Measurements from ENCODE around the gene CFAP157. TPM values are rescaled to one million over a fixed set of nuclear protein-coding genes. Genes with fewer than 3 reads are reported as not detected.

CFAP157 gene
- total RNA-seq = under 0.01 and 0.14 TPM in 2 replicates

DNA sequence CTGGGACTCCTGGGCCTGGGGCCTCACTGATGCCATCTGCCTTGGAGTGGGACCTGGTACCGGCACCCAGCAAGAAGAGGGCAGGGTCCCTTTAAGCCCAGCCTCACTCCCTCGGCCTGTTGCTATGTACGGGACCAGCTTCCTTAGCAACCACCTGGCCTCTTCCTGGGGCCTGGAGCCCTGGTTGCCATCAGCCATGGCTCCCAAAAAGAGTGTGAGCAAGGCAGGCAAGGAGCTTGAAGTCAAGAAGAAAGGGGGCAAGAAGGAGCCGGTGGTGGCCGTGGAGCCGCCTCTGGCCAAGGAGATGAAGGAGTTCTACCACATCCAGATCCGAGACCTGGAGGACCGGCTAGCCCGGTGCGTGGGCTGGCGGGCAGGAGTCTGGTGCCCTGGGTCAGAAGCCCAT lies at the start of gene CFAP157:
Gene CFAP157 (plus strand): TSS at position 153 of the 406 bp plus-strand sequence. CDS start 44 bp downstream, at position 197.

DNA sequence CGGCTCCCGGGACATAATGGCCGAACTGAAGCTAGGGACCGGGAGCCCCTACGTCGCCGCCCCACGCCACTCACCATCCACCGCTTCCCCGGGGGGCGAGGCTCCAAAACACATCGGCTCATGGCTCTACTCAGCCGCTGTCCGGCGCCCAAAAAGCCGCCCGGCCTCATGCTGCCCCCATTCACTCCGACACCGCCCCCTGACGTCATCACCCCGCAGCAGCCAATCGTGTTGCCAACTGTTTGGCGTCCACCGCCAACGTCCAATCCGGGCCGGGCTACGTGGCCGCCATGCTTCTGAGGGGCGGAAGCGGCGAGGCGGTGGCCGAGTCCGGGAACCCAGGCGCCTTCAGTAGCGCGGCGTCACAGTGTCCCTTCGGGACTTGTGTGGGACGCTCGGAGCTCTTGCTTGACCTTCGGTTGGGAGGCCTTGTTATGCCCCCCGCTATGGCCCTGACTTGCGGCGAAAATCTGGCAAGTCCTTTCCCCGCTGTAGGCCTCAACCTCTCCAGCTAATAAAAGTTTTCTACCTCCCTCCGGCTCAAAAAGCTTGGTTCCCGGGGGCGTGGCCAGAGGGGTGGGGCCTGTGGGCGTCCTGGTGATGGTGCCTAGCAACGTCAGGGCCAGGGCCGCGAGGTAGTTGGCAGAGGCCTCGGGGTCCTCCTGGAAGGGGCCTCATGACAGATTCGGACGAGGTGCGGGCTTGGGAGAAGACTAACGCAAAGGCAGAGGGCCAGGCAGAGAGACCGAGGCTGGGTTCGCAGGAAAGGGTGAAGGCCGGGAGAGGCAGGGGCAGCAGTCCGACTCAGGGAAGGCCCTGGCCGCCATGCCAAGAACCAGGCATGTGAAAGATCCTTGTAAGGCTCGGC lies 8.9 kb downstream of the CFAP157 start, which contains the start of the genes PTRH1 and TTC16:
Gene PTRH1 (minus strand): TSS at position 194 of the 868 bp plus-strand sequence. CDS start 24 bp downstream, at position 170.
Gene TTC16 (plus strand): TSS at position 610 of the 868 bp plus-strand sequence. CDS start 67 bp downstream, at position 677.

DNA sequence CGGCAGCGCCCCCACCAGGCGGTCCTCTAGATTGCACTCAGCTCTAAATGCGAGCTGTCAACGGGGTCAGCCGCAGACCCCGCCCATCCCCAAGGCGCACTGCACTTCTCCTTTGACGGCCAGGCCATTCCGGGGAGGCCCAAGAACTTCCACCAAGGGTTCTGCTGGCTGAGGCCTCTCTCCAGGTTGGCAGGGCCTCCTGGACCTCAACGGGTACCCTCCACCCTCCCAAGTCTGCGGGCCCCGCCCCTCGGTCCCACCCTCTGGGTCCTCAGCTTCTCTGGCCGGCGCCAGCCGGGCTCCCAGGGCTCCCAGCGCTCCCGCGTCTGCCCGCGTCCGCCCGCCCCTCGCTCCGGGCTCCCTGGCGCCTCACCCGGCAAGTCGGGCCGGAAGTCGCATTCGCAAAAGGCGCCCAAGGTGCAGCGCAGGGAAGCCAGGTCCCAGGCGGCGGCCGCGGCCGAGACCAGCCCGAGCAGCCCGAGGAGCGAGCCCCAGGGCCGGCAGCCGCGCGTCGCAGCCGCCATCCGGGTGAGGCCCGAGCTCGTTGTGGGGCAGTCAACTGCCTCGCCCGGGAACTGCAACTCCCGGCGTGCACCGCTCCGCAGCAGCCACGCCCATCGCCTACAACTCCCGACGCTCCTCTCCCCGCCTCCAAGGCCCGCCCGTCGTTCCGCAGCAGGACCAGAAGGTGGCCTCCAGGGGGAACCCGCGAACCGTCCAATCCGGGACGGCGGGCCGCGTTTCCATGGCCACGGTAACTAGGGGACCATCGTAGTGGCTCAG lies 28.1 kb downstream of the CFAP157 start, which contains the start of gene TOR2A:
Gene TOR2A (minus strand): TSS at position 548 of the 783 bp plus-strand sequence. CDS start 24 bp downstream, at position 524.

Other genes with a start within 250 kb of the CFAP157 start
- 29.8 and 42.1 TPM in 2 replicates for gene STXBP1, start 94.7 kb upstream of the CFAP157 start, total RNA-seq
- 21.0 and 24.7 TPM in 2 replicates for gene PTRH1, start 8.7 kb downstream of the CFAP157 start, total RNA-seq
- not detected in 2 replicates for gene TTC16, start 9.1 kb downstream of the CFAP157 start, total RNA-seq
- 9.2 and 10.1 TPM in 2 replicates for gene TOR2A, start 28.3 kb downstream of the CFAP157 start, total RNA-seq
- 39.9 and 61.7 TPM in 2 replicates for gene SH2D3C, start 71.7 kb downstream of the CFAP157 start, total RNA-seq
- 77.0 and 88.0 TPM in 2 replicates for gene CDK9, start 79.0 kb downstream of the CFAP157 start, total RNA-seq
- 102 and 107 TPM in 2 replicates for gene FPGS, start 95.9 kb downstream of the CFAP157 start, total RNA-seq
- 145 and 215 TPM in 2 replicates for gene ENG, start 147.7 kb downstream of the CFAP157 start, total RNA-seq
- 60.4 and 80.7 TPM in 2 replicates for gene AK1, start 170.7 kb downstream of the CFAP157 start, total RNA-seq
- 29.4 and 30.4 TPM in 2 replicates for gene ST6GALNAC6, start 192.6 kb downstream of the CFAP157 start, total RNA-seq
- 51.1 and 66.1 TPM in 2 replicates for gene ST6GALNAC4, start 210.1 kb downstream of the CFAP157 start, total RNA-seq
- gene PIP5KL1, start 223.8 kb downstream of the CFAP157 start, total RNA-seq = 0.27 and 0.43 TPM in 2 replicates
- gene DPM2, start 230.9 kb downstream of the CFAP157 start, total RNA-seq = 12.2 and 16.2 TPM in 2 replicates

Data from thoracic aorta endothelial cell (primary cell).